CD4-positive, alpha-beta T cell treated with Interferon alpha-2 for 1 hour (primary cell): ENCODE measurements around the gene PNPLA6.

Source experiments
- DNase-seq, 2 donors: peaks; one replicate each; pipeline ENCODE4 v3.0.0-alpha.2; 2020 to 2022

Gene PNPLA6

DNA sequence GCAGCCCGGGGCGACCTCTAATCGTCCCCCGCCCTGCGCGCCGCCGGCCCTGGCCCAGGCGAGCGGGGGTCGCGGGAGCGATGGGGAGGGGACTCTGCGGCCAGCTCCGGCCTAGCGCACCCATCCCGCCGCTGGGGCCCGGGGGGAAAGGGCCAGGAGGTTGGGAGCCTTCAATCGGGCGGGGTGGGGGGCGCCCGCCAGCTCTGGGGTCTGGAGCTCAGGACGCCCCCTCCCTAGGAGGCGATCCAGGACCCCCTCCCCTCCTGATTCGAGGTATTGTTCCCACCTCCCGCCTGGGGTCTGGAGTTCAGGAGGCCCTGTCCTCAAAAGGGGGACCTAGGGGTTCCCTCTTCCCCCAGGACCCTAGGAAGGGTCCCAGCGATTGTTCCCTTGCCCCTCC lies 19.2 kb upstream of the PNPLA6 start:
- no peak for DNase-seq

DNA sequence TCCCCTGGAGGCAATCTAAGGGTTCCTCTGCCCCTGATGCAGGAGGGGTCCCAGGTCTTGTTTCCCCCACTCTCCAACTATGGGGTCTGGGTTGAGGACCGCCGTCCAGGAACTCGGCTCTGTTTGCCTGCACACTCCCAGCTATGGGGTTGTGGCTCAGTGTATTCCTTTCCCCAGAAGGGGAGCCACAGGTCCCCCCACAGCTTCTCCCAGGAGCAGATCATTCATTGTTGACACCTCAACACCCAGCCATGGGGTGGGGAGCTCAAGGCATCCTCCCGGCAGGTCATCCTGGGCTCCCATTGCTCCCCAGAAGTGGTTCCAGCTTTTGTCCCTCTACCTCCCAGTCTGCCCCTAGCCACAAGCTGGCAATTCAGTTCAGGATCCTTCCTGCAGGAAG lies 18.6 kb upstream of the PNPLA6 start:
- DNase-seq = no peak

GRCh38 chr19:7519361-7520130 lies 16.0 kb upstream of the PNPLA6 start:
- DNase-seq = no peak

GRCh38 chr19:7520131-7521051 lies 15.1 kb upstream of the PNPLA6 start:
- DNase-seq = no peak

DNA sequence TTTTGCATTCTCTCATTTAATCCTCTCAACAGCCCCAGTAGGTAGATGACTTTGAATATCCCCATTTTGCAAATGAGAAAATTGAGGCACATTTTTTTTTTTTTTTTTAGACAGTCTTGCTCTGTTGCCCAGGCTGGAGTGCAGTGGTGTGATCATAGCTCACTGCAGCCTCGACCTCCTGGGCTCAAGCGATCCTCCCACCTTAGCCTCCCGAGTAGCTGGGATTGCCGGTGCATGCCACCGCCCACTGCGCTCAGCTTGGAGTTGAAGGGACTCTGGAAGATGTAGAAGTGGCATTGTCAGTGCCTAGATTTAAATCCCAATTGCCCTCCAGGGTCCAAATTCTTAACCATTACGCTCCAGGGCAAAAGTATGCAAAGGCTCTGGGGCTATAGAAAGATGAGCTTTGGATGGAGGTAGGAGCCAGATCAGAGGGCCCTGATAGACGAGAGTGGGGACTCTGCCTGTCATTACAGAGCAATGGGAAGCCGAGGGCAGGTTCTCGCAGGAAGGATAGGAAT lies 13.9 kb upstream of the PNPLA6 start:
- no peak for DNase-seq

DNA sequence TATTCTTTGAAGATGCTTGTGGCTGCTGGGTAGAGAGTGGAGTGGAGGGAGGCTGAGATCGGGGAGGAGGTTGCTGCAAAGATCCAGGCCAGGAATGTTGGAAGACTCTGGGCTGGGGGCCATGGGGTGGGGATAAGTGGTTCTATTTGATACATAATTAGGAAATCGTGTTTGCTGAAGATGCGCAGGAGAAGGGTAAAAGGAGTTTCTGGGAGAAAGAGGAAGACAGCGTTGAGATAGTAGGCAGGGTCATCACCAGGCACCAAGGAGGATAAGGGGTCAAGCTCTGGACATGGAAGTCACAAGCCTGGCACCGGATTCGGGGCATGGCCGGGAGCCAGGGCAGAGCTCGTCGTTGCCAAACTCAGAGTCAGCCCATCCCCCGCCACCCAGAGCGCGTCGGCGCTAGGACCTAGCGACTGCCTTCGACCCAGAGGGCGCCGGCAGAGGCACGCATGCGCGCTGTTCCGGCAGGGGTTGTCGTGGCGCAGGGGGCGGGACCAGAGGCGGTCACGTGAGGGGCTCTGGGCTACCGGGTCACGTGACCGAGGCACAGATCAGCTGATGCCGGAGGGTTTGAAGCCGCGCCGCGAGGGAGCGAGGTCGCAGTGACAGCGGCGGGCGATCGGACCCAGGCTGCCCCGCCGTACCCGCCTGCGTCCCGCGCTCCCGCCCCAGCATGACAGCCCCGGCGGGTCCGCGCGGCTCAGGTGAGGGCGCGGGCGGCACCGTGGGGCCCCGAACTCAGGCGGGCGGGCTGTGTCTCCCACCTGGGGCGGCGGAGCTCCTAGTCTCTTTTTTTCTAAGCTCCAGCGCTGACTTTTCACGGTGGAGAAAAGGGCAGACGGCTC lies 13.2 kb upstream of the PNPLA6 start, which contains the start of gene MCOLN1:
Gene MCOLN1 (plus strand): TSS at position 553 of the 851 bp plus-strand sequence. CDS start 127 bp downstream, at position 680.
- peak; percentile 99 for DNase-seq

- no peak for DNase-seq
Measured at GRCh38 chr19:7522923-7523667, 12.4 kb upstream of the PNPLA6 start.

GRCh38 chr19:7524523-7524922 lies 11.0 kb upstream of the PNPLA6 start:
- DNase-seq = no peak

- DNase-seq = no peak
Measured at GRCh38 chr19:7524992-7525739, 10.4 kb upstream of the PNPLA6 start.

DNA sequence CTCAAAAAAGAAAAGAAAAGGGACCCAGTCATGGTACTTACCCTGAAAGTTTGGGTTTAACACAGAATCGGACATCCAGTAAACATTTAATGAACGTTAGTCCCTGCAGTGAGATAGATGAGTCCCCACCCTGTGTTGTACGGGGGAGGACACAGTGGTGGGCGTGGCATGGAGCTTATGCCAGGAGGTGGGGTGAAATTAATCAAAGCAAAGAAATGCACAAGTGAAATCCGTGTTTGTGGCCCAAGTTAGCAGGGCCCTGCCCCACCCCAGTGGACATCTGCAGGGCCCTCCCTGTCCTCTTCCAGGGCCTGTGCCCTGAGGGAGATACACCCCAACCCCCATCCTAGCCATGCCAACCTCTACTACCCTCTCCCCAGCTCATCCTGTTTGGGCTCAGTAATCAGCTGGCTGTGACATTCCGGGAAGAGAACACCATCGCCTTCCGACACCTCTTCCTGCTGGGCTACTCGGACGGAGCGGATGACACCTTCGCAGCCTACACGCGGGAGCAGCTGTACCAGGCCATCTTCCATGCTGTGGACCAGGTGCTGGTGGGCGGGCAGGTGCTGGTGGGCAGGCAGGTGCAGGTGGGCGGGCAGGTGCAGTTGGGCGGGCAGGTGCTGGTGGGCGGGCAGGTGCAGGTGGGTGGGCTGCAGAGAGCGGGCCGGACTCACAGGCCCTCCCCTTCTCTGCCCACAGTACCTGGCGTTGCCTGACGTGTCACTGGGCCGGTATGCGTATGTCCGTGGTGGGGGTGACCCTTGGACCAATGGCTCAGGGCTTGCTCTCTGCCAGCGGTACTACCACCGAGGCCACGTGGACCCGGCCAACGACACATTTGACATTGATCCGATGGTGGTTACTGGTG lies 9.2 kb upstream of the PNPLA6 start:
- no peak for DNase-seq

DNA sequence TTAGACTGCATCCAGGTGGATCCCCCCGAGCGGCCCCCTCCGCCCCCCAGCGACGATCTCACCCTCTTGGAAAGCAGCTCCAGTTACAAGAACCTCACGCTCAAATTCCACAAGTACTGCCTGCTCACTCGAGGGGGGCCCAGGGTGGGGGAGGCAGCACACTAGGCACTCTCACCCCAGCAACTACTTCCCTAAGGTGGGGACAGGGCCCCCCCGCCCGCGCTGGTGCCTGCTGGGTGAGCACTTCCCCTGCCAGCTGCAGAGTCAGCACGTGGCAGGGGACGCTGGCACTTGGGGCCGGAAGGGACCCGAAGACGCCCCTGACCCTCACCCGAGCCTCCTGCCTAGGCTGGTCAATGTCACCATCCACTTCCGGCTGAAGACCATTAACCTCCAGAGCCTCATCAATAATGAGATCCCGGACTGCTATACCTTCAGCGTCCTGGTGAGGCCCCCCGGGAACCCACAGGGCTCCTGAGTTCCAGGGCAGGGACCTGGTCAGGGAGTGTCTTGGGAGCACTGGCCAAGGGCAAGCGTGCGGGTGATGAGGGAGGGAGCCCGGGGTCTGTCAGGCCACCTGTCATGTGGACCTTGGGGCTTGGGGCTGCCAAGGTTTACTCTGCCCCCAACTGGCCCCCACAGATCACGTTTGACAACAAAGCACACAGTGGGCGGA lies 7.9 kb upstream of the PNPLA6 start:
- no peak for DNase-seq

- no peak for DNase-seq
Measured at GRCh38 chr19:7528192-7528519, 7.4 kb upstream of the PNPLA6 start.

GRCh38 chr19:7528522-7529245 lies 6.8 kb upstream of the PNPLA6 start:
- DNase-seq = no peak

DNA sequence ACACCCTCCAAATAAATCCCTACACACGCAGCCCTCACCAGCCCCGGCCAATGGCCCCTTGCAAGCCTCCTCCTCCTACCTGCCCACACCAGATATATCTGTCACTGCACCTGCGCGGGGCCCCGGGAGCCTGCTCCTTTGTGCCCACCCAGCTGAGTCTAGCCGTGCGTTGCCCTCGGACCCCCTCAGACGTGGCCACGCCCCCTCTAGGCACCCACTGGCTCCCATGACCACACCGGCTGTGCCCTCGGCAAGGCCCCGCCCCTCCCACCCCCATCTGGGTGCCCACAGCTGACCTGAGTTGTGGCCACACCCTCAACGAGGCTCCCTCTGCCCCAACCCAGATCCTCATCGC lies 6.3 kb upstream of the PNPLA6 start:
- DNase-seq = no peak

DNA sequence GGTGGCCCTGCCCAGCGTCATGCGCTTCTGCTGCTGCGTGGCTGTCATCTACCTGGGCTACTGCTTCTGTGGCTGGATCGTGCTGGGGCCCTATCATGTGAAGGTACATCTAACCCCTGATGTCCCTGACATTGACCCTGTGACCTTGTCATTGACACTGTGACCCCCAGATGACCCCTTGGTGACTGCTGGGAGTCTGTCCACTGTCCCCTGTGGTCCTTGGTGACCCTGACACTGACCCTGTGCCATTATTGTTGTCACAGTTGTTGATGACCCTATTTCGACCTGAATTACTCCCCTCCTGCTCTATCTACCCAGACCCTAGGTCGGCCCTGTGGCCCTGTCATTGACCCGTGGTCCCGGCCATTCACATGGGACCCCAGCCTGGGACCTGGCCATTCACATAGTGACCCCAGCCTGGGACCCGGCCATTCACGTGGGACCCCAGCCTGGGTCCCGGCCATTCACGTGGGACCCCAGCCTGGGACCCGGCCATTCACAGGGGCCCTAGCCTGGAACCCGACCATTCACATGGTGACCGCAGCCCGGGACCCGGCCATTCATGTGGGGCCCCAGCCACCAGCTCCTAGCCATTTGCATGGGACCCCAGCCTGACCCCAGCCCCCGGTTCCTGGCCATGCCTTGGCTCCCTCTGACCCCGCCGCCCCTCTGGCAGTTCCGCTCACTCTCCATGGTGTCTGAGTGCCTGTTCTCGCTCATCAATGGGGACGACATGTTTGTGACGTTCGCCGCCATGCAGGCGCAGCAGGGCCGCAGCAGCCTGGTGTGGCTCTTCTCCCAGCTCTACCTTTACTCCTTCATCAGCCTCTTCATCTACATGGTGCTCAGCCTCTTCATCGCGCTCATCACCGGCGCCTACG lies 5.7 kb upstream of the PNPLA6 start:
- DNase-seq = no peak

GRCh38 chr19:7533281-7533885 lies 2.1 kb upstream of the PNPLA6 start:
- DNase-seq = no peak

DNA sequence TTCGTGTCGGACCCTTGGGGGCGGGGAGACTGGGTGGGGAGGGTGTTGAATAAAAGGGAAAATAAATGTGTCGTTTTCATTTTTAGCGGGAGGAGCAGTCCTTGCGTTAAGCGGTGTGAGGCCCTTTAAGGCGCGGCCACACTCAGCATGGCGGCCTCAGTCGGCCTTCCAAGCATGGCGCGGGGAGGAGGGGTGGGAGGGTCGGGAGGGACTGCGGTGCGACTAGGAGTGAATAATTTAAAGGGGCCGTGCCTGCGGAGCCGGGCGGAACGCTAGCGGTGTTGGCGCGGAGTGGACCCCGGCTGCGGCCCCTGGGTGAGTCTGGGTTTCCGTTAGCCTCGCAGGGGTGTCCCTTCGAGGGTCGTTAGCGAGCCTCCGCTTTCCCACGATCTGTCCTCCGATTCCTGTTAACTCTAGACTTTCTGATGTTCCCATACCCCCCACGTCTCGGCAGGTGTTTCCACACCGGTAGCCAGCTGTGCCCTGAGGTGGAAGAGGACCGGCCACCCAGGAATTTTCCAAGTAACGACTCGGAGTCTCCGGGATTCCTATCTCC lies 1.5 kb upstream of the PNPLA6 start:
- DNase-seq = peak; percentile 82 to 88
